Measurements from ENCODE around the gene CCDC188. TPM values are rescaled to one million over a fixed set of nuclear protein-coding genes. Genes with fewer than 3 reads are reported as not detected.

CCDC188 gene
- total and polyA plus RNA-seq, 9 of the 15 experiments (the other 6 are each of a cell fraction or from before 2014, with no cell fraction given) = not detected

GRCh38 chr22:20156611-20157429 is 6.0 kb upstream of the CCDC188 start (continued):
- TF ChIP-seq MAZ (CRISPR knock-in tag; conservative IDR thresholded peaks at IDR 0.05 in 1 of 2, IDR thresholded peaks at IDR 0.05 in 1 of 2) (peak; percentile 91), PKNOX1 (IDR thresholded peaks at IDR 0.05) (no peak), CTBP1 (IDR thresholded peaks at IDR 0.05; ENCODE audit: borderline replicate concordance) (peak; percentile 94), CXXC5 (CRISPR knock-in tag; IDR thresholded peaks at IDR 0.05) (peak; percentile 51), KLF13 (tag; IDR thresholded peaks at IDR 0.05; ENCODE audit: borderline replicate concordance, low read depth) (peak; percentile 4; the same call in 1 of the 2 replicates), CLOCK (CRISPR knock-in tag; IDR thresholded peaks at IDR 0.05; ENCODE audit: borderline replicate concordance) (no peak), NFIX (CRISPR knock-in tag; IDR thresholded peaks at IDR 0.05; ENCODE audit: low read depth) (no peak), E2F3 (CRISPR knock-in tag; IDR thresholded peaks at IDR 0.05) (peak; percentile 74; the same call in 1 of the 2 replicates), GTF2B (IDR thresholded peaks at IDR 0.05; ENCODE audit: extremely low read depth, insufficient read length) (no peak), CREB5 (CRISPR knock-in tag; IDR thresholded peaks at IDR 0.05) (no peak), TBL1XR1 (IDR thresholded peaks at IDR 0.05; ENCODE audit: low read length in 2 of 2) (peak; percentile 66 to 73; a peak in 2 of 4 replicates), SRSF1 (IDR thresholded peaks at IDR 0.05; ENCODE audit: low read depth, low read length) (no peak), FOXA1 (IDR thresholded peaks at IDR 0.05; ENCODE audit: borderline replicate concordance) (no peak), TFE3 (CRISPR knock-in tag; IDR thresholded peaks at IDR 0.05) (no peak), ERF (CRISPR knock-in tag; IDR thresholded peaks at IDR 0.05) (peak; percentile 83; the same call in 1 of the 2 replicates), ZNF740 (CRISPR knock-in tag; IDR thresholded peaks at IDR 0.05) (no peak; the same call in 1 of the 2 replicates), ZNF740 (tag; IDR thresholded peaks at IDR 0.05) (no peak)
